K562 (cell line): Measurements from ENCODE around the gene SCARF2. TPM values are rescaled to one million over a fixed set of nuclear protein-coding genes. Genes with fewer than 3 reads are reported as not detected.

Source experiments
- CLOCK ChIP-seq: fragments of 250-450 bp; sonication (Bioruptor Pico); IDR thresholded peaks from 2 replicates; pipeline ENCODE4 v1.4.0; 2020; ENCODE audit warnings: mild to moderate bottlenecking, moderate library complexity, borderline replicate concordance
- FOXJ3 ChIP-seq: sonication (generic); formaldehyde crosslinking; IDR thresholded peaks from 2 replicates; pipeline ENCODE4 v1.4.0; 2020; ENCODE audit warnings: mild to moderate bottlenecking, missing genetic modification reagents
- HEY1 ChIP-seq: fragments of 250-450 bp; sonication (Bioruptor Pico); IDR thresholded peaks from 2 replicates; pipeline ENCODE4 v1.5.0; 2020; ENCODE audit warnings: mild to moderate bottlenecking, moderate library complexity, borderline replicate concordance
- HLTF ChIP-seq: fragments of 450-650 bp; IDR thresholded peaks from 2 replicates; pipeline ENCODE4 v1.6.1; 2016
- HMG20B ChIP-seq: fragments of 250-450 bp; sonication (Bioruptor Pico); IDR thresholded peaks from 2 replicates; pipeline ENCODE4 v1.5.0; 2021; ENCODE audit warnings: mild to moderate bottlenecking
- MYBL2 ChIP-seq, 2 experiments: fragments of 450-650 bp in 1 of 2; sonication (generic) in 1 of 2; formaldehyde crosslinking in 1 of 2; IDR thresholded peaks; 2 replicates each; pipeline versions ENCODE4 v1.6.1 to v1.8.1; 2017 to 2022; ENCODE audit warnings: borderline replicate concordance in 1 of 2, inconsistent platforms in 1 of 2, low read depth in 1 of 2, mild to moderate bottlenecking in 1 of 2, missing genetic modification reagents in 1 of 2, moderate library complexity in 1 of 2
- PHB2 ChIP-seq: fragments of 450-650 bp; IDR thresholded peaks from 2 replicates; pipeline ENCODE4 v1.6.1; 2017; ENCODE audit warnings: low read depth
- POLR2H ChIP-seq: IDR thresholded peaks from 2 replicates; pipeline ENCODE4 v1.6.1; 2016; ENCODE audit warnings: missing genetic modification characterization, low read depth, mild to moderate bottlenecking, control low read depth, missing compliant biosample characterization, moderate library complexity
- SIRT6 ChIP-seq: IDR thresholded peaks from one replicate; pipeline ENCODE4 v1.6.1; 2012; ENCODE audit warnings: low read depth, mild to moderate bottlenecking, control low read depth, inconsistent platforms, low read length, moderate library complexity
- SPI1 ChIP-seq: IDR thresholded peaks from 2 replicates; pipeline ENCODE4 v1.6.1; 2011; ENCODE audit warnings: low read depth, low read length, control low read depth, borderline replicate concordance
- STAT6 ChIP-seq: sonication (generic); formaldehyde crosslinking; IDR thresholded peaks from 2 replicates; pipeline ENCODE4 v1.8.1; 2023; ENCODE audit warnings: mild to moderate bottlenecking, missing genetic modification reagents
- ZBED1 ChIP-seq: IDR thresholded peaks from 2 replicates; pipeline ENCODE4 v1.6.1; 2014
- ZNF165 ChIP-seq: fragments of 250-450 bp; sonication (Bioruptor Pico); IDR thresholded peaks from 2 replicates; pipeline ENCODE4 v1.4.0; 2020; ENCODE audit warnings: borderline replicate concordance
- ZNF316 ChIP-seq: fragments of 450-650 bp; IDR thresholded peaks from 2 replicates; pipeline ENCODE4 v1.6.1; 2016
- polyA plus RNA-seq, 8 experiments: library from polyadenylated mRNA; depleted of rRNA in 4 of 8; stranded (reverse) in 5 of 8; unstranded in 3 of 8; fragments of >200 nt; fragmentation: Nextera tagmentation in 2 of 8; fragmentation: Illumina TruSeq in 1 of 8; extraction: Ambion mirVana in 2 of 8; extraction: Trizol in 1 of 8; gene quantifications; 2 replicates each; pipeline versions ENCODE4 v1.2.1 to v1.2.3, GENCODE V29; 2011 to 2014; ENCODE audit warnings: inconsistent platforms in 1 of 8, missing spikeins in 1 of 8
- total RNA-seq, 7 experiments: library from RNA; depleted of rRNA in 6 of 7; stranded (reverse); fragments of >200 nt in 6 of 7; fragmentation: Illumina TruSeq in 2 of 7; extraction: Trizol in 2 of 7; gene quantifications; 2 replicates each; pipeline versions ENCODE4 v1.2.1 to v1.2.3, GENCODE V29; 2011 to 2021; ENCODE audit warnings: low replicate concordance in 1 of 7
- TF ChIP-seq, protein P1 (sequence below): fragments of 200-800 bp; sonication (Bioruptor generic); IDR thresholded peaks from 2 replicates; pipeline ENCODE4 v1.6.1; 2017; ENCODE audit warnings: missing genetic modification characterization, missing compliant biosample characterization
- TF ChIP-seq, protein P2 (sequence below): fragments of 450-650 bp; IDR thresholded peaks from 2 replicates; pipeline ENCODE4 v1.6.1; 2018; ENCODE audit warnings: mild to moderate bottlenecking, low read depth; ENCODE audit not compliant: partially characterized antibody
- TF ChIP-seq, protein P3 (sequence below): fragments of 450-650 bp; formaldehyde crosslinking; IDR thresholded peaks from 2 replicates; pipeline ENCODE4 v1.4.0; 2020; ENCODE audit warnings: mild to moderate bottlenecking, moderate library complexity

The SCARF2 gene
- total and polyA plus RNA-seq, 9 of the 15 experiments (the other 6 are each of a cell fraction or from before 2014, with no cell fraction given), result 0.06 to 0.32 (median 0.21) TPM; not detected in 5

- TF ChIP-seq CLOCK (CRISPR knock-in tag) (no peak), FOXJ3 (CRISPR knock-in tag) (no peak), ZNF316 (no peak), SPI1 (no peak), ZBED1 (no peak), HMG20B (CRISPR knock-in tag) (no peak), HLTF (no peak), STAT6 (CRISPR knock-in tag) (no peak), ZNF165 (CRISPR knock-in tag) (no peak), SIRT6 (no peak), HEY1 (CRISPR knock-in tag) (no peak), PHB2 (no peak), MYBL2 (IDR thresholded peaks at IDR 0.05; ENCODE audit: low read depth) (no peak), MYBL2 (CRISPR knock-in tag; IDR thresholded peaks at IDR 0.05; ENCODE audit: borderline replicate concordance) (no peak), POLR2H (tag) (no peak)
- TF ChIP-seq, protein P1, sequence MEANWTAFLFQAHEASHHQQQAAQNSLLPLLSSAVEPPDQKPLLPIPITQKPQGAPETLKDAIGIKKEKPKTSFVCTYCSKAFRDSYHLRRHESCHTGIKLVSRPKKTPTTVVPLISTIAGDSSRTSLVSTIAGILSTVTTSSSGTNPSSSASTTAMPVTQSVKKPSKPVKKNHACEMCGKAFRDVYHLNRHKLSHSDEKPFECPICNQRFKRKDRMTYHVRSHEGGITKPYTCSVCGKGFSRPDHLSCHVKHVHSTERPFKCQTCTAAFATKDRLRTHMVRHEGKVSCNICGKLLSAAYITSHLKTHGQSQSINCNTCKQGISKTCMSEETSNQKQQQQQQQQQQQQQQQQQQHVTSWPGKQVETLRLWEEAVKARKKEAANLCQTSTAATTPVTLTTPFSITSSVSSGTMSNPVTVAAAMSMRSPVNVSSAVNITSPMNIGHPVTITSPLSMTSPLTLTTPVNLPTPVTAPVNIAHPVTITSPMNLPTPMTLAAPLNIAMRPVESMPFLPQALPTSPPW (CRISPR knock-in tag), result no peak
- TF ChIP-seq, protein P2, sequence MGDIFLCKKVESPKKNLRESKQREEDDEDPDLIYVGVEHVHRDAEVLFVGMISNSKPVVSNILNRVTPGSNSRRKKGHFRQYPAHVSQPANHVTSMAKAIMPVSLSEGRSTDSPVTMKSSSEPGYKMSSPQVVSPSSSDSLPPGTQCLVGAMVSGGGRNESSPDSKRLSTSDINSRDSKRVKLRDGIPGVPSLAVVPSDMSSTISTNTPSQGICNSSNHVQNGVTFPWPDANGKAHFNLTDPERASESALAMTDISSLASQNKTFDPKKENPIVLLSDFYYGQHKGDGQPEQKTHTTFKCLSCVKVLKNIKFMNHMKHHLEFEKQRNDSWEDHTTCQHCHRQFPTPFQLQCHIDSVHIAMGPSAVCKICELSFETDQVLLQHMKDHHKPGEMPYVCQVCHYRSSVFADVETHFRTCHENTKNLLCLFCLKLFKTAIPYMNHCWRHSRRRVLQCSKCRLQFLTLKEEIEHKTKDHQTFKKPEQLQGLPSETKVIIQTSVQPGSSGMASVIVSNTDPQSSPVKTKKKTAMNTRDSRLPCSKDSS, result no peak
- TF ChIP-seq, protein P3, sequence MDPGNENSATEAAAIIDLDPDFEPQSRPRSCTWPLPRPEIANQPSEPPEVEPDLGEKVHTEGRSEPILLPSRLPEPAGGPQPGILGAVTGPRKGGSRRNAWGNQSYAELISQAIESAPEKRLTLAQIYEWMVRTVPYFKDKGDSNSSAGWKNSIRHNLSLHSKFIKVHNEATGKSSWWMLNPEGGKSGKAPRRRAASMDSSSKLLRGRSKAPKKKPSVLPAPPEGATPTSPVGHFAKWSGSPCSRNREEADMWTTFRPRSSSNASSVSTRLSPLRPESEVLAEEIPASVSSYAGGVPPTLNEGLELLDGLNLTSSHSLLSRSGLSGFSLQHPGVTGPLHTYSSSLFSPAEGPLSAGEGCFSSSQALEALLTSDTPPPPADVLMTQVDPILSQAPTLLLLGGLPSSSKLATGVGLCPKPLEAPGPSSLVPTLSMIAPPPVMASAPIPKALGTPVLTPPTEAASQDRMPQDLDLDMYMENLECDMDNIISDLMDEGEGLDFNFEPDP (CRISPR knock-in tag), result no peak
Observed at GRCh38 chr22:20469110-20469868, 31.7 kb upstream of the SCARF2 start (continued).
